Neural progenitor cell (in vitro differentiated cells): Measurements from ENCODE around the gene CABLES1.

ENCODE experiments used
- EZH2 ChIP-seq: fragments of 200-600 bp; sonication (generic); IDR thresholded peaks from 2 replicates; pipeline ENCODE4 v1.6.1; 2017; ENCODE audit warnings: antibody characterized with exemption, mild to moderate bottlenecking, moderate library complexity
- EZH2phosphoT487 ChIP-seq: fragments of 200-600 bp; sonication (generic); IDR thresholded peaks from 2 replicates; pipeline ENCODE4 v1.6.1; 2017; ENCODE audit warnings: antibody characterized with exemption
- TF ChIP-seq, protein P1 (sequence below): fragments of 200-600 bp; sonication (generic); IDR thresholded peaks from 2 replicates; pipeline ENCODE4 v1.5.1; 2017; ENCODE audit warnings: antibody characterized with exemption, mild to moderate bottlenecking

DNA sequence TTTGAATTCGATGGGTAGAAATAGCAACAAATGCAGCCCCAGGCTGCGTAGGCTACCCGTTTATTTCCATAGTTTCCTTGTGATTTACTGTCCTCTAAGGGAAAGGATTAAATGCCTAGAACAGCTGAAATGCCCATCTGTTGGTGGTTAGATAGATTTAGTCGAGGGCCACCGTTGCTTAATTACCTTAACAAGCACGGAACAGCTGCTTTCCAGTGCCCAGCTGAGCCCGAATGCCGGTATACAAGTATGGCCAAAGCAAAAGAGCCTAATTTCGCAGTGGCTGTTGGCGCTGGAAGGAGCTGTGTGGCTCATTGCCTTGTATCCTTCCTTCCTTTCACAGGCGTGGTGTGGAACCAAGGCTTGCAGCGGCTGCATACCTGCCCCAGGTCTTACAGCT, 109.1 kb downstream of the CABLES1 start:
- TF ChIP-seq EZH2 (no peak), EZH2phosphoT487 (no peak)
- TF ChIP-seq, protein P1, sequence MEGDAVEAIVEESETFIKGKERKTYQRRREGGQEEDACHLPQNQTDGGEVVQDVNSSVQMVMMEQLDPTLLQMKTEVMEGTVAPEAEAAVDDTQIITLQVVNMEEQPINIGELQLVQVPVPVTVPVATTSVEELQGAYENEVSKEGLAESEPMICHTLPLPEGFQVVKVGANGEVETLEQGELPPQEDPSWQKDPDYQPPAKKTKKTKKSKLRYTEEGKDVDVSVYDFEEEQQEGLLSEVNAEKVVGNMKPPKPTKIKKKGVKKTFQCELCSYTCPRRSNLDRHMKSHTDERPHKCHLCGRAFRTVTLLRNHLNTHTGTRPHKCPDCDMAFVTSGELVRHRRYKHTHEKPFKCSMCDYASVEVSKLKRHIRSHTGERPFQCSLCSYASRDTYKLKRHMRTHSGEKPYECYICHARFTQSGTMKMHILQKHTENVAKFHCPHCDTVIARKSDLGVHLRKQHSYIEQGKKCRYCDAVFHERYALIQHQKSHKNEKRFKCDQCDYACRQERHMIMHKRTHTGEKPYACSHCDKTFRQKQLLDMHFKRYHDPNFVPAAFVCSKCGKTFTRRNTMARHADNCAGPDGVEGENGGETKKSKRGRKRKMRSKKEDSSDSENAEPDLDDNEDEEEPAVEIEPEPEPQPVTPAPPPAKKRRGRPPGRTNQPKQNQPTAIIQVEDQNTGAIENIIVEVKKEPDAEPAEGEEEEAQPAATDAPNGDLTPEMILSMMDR: no peak
